Suprapubic skin (tissue), 4 donors: Measurements from ENCODE around the gene ICAM5. TPM values are rescaled to one million over a fixed set of nuclear protein-coding genes. Genes with fewer than 3 reads are reported as not detected.
"Not testable (repeated sequence)": the region's sequence is repeated elsewhere in the genome, so short reads cannot be mapped to it uniquely, and the experiment has no call there.

Source experiments
- DNase-seq, 2 donors: peaks; one replicate each; pipeline ENCODE4 v3.0.0-alpha.2; 2019; ENCODE audit warnings: low spot score in 2 of 2
- H3K27ac ChIP-seq: fragments of 200-600 bp; sonication (generic); one replicate; pipeline ENCODE4 v1.5.1; 2019
- H3K27me3 ChIP-seq: fragments of 200-600 bp; sonication (generic); one replicate; pipeline ENCODE4 v1.5.1; 2019
- H3K36me3 ChIP-seq: fragments of 200-600 bp; sonication (generic); one replicate; pipeline ENCODE4 v1.5.1; 2019
- H3K4me1 ChIP-seq: fragments of 200-600 bp; sonication (generic); one replicate; pipeline ENCODE4 v1.5.1; 2019
- H3K4me3 ChIP-seq: fragments of 200-600 bp; sonication (generic); one replicate; pipeline ENCODE4 v1.5.1; 2019; ENCODE audit warnings: mild to moderate bottlenecking
- H3K9me3 ChIP-seq: fragments of 200-600 bp; sonication (generic); one replicate; pipeline ENCODE4 v1.5.1; 2019
- EP300 ChIP-seq: sonication (generic); formaldehyde crosslinking; IDR thresholded peaks from one replicate; pipeline ENCODE4 v1.6.1; 2017; ENCODE audit warnings: antibody characterized with exemption
- POLR2A ChIP-seq, 2 donors: fragments of 450-650 bp; IDR thresholded peaks; one replicate each; pipeline ENCODE4 v1.6.1; 2017; ENCODE audit warnings: antibody characterized with exemption in 2 of 2, mild to moderate bottlenecking in 2 of 2, moderate library complexity in 2 of 2
- POLR2AphosphoS5 ChIP-seq, 3 donors: sonication (generic); formaldehyde crosslinking; IDR thresholded peaks; one replicate each; pipeline ENCODE4 v1.6.1; 2017; ENCODE audit warnings: antibody characterized with exemption in 3 of 3
- WGBS: methylation state at CpG from one replicate; pipeline ENCODE4 v1.1.5; 2018; 5-methylcytosine and 5-hydroxymethylcytosine counted together
- total RNA-seq, 4 donors: library from RNA; depleted of rRNA; stranded (reverse); fragments of >200 nt; gene quantifications; one replicate each; pipeline ENCODE4 v1.1.0, GENCODE V29; 2016
- TF ChIP-seq, protein P1 (sequence below), 2 donors: fragments of 200-600 bp in 1 of 2; fragments of 450-650 bp in 1 of 2; sonication (generic) in 1 of 2; IDR thresholded peaks; one replicate each; pipeline ENCODE4 v1.5.1; 2016 to 2019; ENCODE audit warnings: antibody characterized with exemption in 2 of 2, mild to moderate bottlenecking in 1 of 2, moderate library complexity in 1 of 2

The ICAM5 gene
- total RNA-seq, 4 donors from 2014 or later: 0.21 to 0.97 (median 0.62) TPM; not detected in 1

DNA sequence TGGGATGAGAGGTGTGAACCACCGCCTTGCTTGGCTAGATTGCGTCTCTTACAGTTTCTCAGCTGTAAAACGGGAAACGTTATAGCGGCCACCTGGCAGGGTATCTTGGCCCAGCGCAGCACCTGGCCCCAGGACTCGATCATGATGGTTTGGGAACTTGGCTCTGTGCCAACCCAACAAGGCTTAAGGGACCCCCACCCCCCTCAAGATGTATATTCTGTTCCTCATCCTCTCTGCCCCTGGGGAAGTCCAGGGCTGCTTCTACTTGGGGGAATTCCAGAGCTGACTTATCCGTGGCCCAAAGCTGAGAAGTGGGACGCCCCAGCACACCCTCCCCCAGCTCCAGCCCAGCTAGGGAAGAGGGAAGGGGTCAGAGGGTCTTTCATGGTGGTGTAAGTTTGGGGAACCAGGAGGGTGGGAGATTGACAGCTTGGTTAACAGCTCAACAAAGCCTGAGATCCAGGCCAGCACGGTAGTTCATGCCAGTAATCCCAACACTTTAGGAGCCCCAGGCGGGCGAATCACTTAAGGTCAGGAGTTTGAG is 18.1 kb upstream of the ICAM5 start:
- no peak for TF ChIP-seq POLR2AphosphoS5 (IDR thresholded peaks at IDR 0.05)
- no peak for TF ChIP-seq EP300
- TF ChIP-seq, protein P1, sequence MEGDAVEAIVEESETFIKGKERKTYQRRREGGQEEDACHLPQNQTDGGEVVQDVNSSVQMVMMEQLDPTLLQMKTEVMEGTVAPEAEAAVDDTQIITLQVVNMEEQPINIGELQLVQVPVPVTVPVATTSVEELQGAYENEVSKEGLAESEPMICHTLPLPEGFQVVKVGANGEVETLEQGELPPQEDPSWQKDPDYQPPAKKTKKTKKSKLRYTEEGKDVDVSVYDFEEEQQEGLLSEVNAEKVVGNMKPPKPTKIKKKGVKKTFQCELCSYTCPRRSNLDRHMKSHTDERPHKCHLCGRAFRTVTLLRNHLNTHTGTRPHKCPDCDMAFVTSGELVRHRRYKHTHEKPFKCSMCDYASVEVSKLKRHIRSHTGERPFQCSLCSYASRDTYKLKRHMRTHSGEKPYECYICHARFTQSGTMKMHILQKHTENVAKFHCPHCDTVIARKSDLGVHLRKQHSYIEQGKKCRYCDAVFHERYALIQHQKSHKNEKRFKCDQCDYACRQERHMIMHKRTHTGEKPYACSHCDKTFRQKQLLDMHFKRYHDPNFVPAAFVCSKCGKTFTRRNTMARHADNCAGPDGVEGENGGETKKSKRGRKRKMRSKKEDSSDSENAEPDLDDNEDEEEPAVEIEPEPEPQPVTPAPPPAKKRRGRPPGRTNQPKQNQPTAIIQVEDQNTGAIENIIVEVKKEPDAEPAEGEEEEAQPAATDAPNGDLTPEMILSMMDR (IDR thresholded peaks at IDR 0.05): no peak
- no peak for TF ChIP-seq POLR2A (IDR thresholded peaks at IDR 0.05)
- peak overlapping the region; percentile 47 for H3K4me3 ChIP-seq
- H3K27me3 ChIP-seq: no peaks in the 10 kb centered on the region
- no peak for DNase-seq
- no peaks in the 10 kb centered on the region for H3K9me3 ChIP-seq
- 13% methylated on average over 5 of the region's 12 CpGs for WGBS
- H3K27ac ChIP-seq: peak overlapping the region; percentile 82
- H3K36me3 ChIP-seq: peaks cover 15% of the 10 kb centered on the region
- peaks cover 30% of the 10 kb centered on the region for H3K4me1 ChIP-seq

DNA sequence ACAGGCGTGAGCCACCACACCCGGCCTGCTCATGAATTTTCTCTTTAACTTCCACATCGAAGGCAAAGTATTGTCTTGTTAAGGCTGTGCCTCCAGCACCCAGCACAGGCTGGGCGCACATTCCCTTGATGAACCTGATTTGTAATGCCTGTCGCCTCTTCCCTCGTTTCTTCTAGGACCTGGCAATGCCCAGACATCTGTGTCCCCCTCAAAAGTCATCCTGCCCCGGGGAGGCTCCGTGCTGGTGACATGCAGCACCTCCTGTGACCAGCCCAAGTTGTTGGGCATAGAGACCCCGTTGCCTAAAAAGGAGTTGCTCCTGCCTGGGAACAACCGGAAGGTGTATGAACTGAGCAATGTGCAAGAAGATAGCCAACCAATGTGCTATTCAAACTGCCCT is 15.2 kb upstream of the ICAM5 start:
- 84% methylated on average over 10 of the region's 10 CpGs for WGBS
- no peak overlapping the region for H3K27ac ChIP-seq
- H3K36me3 ChIP-seq: peaks cover 15% of the 10 kb centered on the region
- H3K27me3 ChIP-seq: no peaks in the 10 kb centered on the region
- TF ChIP-seq EP300 (no peak), POLR2AphosphoS5 (IDR thresholded peaks at IDR 0.05) (no peak), POLR2A (IDR thresholded peaks at IDR 0.05) (no peak)
- TF ChIP-seq, protein P1 (IDR thresholded peaks at IDR 0.05): no peak
- H3K4me1 ChIP-seq: peaks cover 29% of the 10 kb centered on the region
- H3K4me3 ChIP-seq: no peak overlapping the region
- H3K9me3 ChIP-seq: no peaks in the 10 kb centered on the region
- peak in 1 of 2 donors; percentile 57 for DNase-seq

DNA sequence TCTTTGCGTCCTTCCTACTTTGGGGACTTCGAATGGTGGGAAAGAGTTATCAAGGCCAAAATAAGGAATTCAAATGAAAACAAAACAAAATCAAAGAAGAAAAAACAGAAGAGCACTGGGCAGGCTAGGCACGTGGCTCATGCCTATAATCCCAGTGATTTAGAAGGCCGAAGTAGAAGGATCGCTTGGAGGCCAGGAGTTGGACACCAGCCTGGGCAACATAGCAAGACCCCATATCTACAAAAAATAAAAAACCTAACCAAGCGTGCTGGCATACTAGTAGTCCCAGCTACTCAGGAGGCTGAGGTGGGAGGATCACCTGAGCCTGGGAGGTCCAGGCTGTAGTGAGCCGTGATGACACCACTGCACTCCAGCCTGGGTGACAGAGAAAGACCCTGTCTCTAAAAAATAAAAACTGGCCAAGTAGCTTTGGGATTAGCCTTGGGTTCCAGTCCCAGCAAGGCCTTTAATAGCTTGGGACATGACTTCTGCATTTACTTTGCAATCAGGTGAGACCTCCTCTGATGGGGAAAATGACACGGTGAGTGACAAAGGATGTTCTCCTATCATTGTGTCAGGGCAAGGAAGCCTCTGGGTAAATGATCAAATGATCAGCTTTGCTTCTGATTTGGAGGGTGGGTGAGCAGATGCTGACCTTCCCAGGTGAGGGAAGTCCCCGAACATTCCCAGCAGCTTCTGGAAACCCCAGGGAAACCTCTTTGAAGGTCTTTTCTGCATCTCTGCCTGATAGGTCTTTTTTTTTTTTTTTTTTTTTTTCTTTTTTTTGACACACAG is 11.8 kb upstream of the ICAM5 start:
- Histone ChIP-seq H3K27me3 (no peaks in the 10 kb centered on the region), H3K36me3 (peaks cover 21% of the 10 kb centered on the region), H3K4me3 (no peak overlapping the region), H3K9me3 (no peaks in the 10 kb centered on the region), H3K27ac (no peak overlapping the region), H3K4me1 (peaks cover 11% of the 10 kb centered on the region)
- 92% methylated on average over 9 of the region's 9 CpGs for WGBS
- DNase-seq: no peak
- TF ChIP-seq EP300: no peak
- no peak for TF ChIP-seq POLR2A (IDR thresholded peaks at IDR 0.05)
- TF ChIP-seq, protein P1 (IDR thresholded peaks at IDR 0.05): no peak
- no peak for TF ChIP-seq POLR2AphosphoS5 (IDR thresholded peaks at IDR 0.05)

DNA sequence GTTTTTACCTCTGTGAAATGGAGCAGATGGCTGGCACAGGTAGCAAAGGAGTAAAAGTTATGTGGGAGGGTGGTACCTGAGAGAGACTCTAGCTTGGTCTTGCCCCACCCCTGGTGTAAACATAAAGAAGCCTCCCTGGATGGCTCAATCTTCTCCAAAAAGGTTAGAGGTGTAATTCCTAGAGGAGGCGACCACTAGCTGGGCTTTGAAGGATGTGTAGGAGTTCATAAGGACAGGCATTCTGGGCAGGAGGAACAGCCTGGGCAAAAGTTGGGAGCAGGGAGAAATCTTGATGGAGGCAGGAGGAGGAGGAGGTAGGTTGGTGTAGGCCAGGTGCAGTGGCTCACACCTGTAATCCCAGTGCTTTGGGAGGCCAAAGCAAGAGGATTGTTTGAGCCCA is 10.8 kb upstream of the ICAM5 start:
- no peaks in the 10 kb centered on the region for H3K9me3 ChIP-seq
- no peak overlapping the region for H3K27ac ChIP-seq
- DNase-seq: no peak
- WGBS: 100% methylated on average over 1 of the region's 1 CpG
- H3K4me1 ChIP-seq: peaks cover 6% of the 10 kb centered on the region
- no peak overlapping the region for H3K4me3 ChIP-seq
- H3K27me3 ChIP-seq: no peaks in the 10 kb centered on the region
- peaks cover 28% of the 10 kb centered on the region for H3K36me3 ChIP-seq
- TF ChIP-seq, protein P1 (IDR thresholded peaks at IDR 0.05): no peak
- no peak for TF ChIP-seq POLR2A (IDR thresholded peaks at IDR 0.05)
- TF ChIP-seq EP300: no peak
- TF ChIP-seq POLR2AphosphoS5 (IDR thresholded peaks at IDR 0.05): no peak

DNA sequence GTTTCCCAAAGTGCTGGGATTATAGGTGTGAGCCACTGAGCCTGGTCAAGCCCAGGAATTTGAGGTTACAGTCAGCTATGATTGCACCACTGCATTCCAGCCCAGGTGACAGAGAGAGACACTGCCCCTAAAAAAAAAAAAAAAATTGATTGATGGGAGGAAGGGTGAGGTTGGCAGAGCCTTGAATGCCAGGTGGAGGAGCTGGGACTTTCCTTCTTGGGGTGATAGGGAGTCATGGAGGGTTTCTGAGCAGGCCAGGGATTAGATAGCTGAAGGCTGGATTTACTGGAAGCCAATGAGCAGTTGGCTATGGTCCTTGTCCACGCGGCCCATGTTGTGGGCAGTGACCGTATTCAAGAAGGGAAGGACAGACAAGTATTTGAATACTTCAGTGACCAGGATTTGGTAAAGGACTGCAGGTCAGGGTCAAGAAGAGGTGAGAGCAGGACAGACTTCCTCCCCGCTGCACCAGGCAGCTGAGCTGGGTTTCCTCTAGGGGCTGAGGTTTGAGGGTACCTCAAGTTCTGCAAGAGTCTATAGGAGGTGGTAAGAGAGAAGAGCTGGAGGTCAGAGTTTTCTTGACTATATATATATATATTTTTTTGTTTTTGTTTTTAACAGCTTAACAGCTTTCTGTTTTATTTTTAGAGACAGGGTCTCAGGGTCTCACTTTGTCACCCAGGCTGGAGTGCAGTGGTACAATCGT is 9.9 kb upstream of the ICAM5 start:
- no peaks in the 10 kb centered on the region for H3K9me3 ChIP-seq
- peaks cover 32% of the 10 kb centered on the region for H3K36me3 ChIP-seq
- H3K4me1 ChIP-seq: peaks cover 1% of the 10 kb centered on the region
- TF ChIP-seq EP300 (no peak), POLR2A (IDR thresholded peaks at IDR 0.05) (no peak), POLR2AphosphoS5 (IDR thresholded peaks at IDR 0.05) (no peak)
- TF ChIP-seq, protein P1 (IDR thresholded peaks at IDR 0.05): no peak
- H3K27ac ChIP-seq: no peak overlapping the region
- no peaks in the 10 kb centered on the region for H3K27me3 ChIP-seq
- 88% methylated on average over 5 of the region's 5 CpGs for WGBS
- H3K4me3 ChIP-seq: no peak overlapping the region
- no peak for DNase-seq

DNA sequence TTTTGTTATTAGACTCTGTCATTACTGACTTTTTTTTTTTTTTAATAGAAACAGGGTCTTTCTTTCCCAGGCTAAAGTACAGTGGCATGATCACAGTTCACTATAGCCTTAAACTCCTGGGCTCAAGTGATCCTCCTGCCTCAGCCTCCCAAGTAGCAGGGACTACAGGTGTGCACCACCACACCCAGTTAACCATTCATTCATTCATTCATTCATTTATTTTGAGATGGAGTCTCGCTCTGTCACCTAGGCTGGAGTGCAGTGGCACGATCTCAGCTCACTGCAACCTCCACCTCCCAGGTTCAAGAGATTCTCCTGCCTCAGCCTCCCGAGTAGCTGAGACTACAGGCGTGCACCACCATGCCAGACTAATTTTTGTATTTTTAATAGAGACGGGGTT is 7.7 kb upstream of the ICAM5 start:
- 97% methylated on average over 5 of the region's 5 CpGs for WGBS
- not testable (repeated sequence) for DNase-seq

More for the DNA sequence above, 7.7 kb upstream of the ICAM5 start:
- H3K4me3 ChIP-seq, H3K27me3 ChIP-seq, H3K27ac ChIP-seq, H3K9me3 ChIP-seq, H3K4me1 ChIP-seq: not testable (repeated sequence)
- peaks cover 34% of the 10 kb centered on the region for H3K36me3 ChIP-seq
